HEK293T (cell line): Measurements from ENCODE around the gene EGFR.

ENCODE experiments used
- CTCF ChIA-PET: fragments of 350-600 bp; formaldehyde crosslinking; extraction: SDS; loops from one replicate; lab custom pipeline; 2021; ENCODE audit warnings: antibody characterized with exemption, inconsistent platforms; lab: Yijun Ruan, JAX
- POLR2A ChIA-PET: fragments of 350-600 bp; formaldehyde crosslinking; extraction: SDS; loops from one replicate; lab custom pipeline; 2020; ENCODE audit warnings: antibody characterized with exemption, inconsistent platforms; lab: Yijun Ruan, JAX
- DNase-seq: peaks from one replicate; pipeline ENCODE4 v3.0.0; 2012; ENCODE audit warnings: mixed read lengths; ENCODE audit errors: extremely low spot score
- ARNT ChIP-seq: fragments of 450-650 bp; IDR thresholded peaks from 2 replicates; pipeline ENCODE4 v1.6.1; 2017; ENCODE audit warnings: mild to moderate bottlenecking
- BHLHE40 ChIP-seq: fragments of 450-650 bp; IDR thresholded peaks from 2 replicates; pipeline ENCODE4 v1.6.1; 2016; ENCODE audit warnings: mild to moderate bottlenecking, moderate library complexity, borderline replicate concordance
- CTBP1 ChIP-seq: fragments of 450-650 bp; IDR thresholded peaks from 2 replicates; pipeline ENCODE4 v1.6.1; 2016; ENCODE audit warnings: borderline replicate concordance
- ELF4 ChIP-seq: fragments of 450-650 bp; IDR thresholded peaks from 2 replicates; pipeline ENCODE4 v1.6.1; 2017; ENCODE audit warnings: antibody characterized with exemption
- FOXA1 ChIP-seq: fragments of 450-650 bp; IDR thresholded peaks from 2 replicates; pipeline ENCODE4 v1.6.1; 2016; ENCODE audit warnings: mild to moderate bottlenecking
- FOXK2 ChIP-seq: fragments of 450-650 bp; IDR thresholded peaks from 2 replicates; pipeline ENCODE4 v1.6.1; 2016; ENCODE audit warnings: mild to moderate bottlenecking
- FOXM1 ChIP-seq: fragments of 450-650 bp; IDR thresholded peaks from 2 replicates; pipeline ENCODE4 v1.6.1; 2017; ENCODE audit warnings: mild to moderate bottlenecking, borderline replicate concordance
- HDGF ChIP-seq: fragments of 450-650 bp; IDR thresholded peaks from 2 replicates; pipeline ENCODE4 v1.6.1; 2017; ENCODE audit warnings: antibody characterized with exemption, borderline replicate concordance
- L3MBTL2 ChIP-seq: fragments of 450-650 bp; conservative IDR thresholded peaks from 2 replicates; pipeline ENCODE4 v1.6.1; 2016; ENCODE audit warnings: mild to moderate bottlenecking
- LEF1 ChIP-seq: fragments of 450-650 bp; IDR thresholded peaks from 2 replicates; pipeline ENCODE4 v1.6.1; 2017; ENCODE audit warnings: mild to moderate bottlenecking, borderline replicate concordance
- NFRKB ChIP-seq: fragments of 450-650 bp; IDR thresholded peaks from 2 replicates; pipeline ENCODE4 v1.6.1; 2016; ENCODE audit warnings: mild to moderate bottlenecking, moderate library complexity
- PKNOX1 ChIP-seq: fragments of 450-650 bp; IDR thresholded peaks from 2 replicates; pipeline ENCODE4 v1.6.1; 2016
- SP1 ChIP-seq: fragments of 450-650 bp; IDR thresholded peaks from 2 replicates; pipeline ENCODE4 v1.6.1; 2017
- SUZ12 ChIP-seq: fragments of 450-650 bp; IDR thresholded peaks from 2 replicates; pipeline ENCODE4 v1.6.1; 2016; ENCODE audit warnings: mild to moderate bottlenecking
- TARDBP ChIP-seq: fragments of 450-650 bp; IDR thresholded peaks from 2 replicates; pipeline ENCODE4 v1.6.1; 2016
- ZNF384 ChIP-seq: fragments of 450-650 bp; IDR thresholded peaks from 2 replicates; pipeline ENCODE4 v1.6.1; 2016

EGFR gene

DNA sequence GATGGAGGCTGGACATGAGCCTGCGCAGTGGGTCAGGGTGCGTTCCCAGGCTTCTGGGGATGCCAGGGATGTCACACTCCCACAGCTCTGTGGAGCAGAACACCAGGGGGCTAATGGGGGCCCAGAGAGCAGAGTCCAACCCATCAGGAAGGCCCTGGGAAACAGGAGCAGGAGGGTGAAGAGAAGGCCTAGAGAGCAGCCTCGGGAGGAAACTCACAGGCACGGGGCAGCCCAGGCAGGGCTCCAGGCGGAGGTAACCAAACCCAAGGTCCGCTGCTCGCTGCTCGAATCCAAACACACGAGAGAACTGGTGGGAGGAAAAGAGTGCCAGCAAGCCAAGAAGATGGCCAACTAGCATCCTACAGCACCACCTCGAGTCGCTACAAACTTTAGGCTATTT, 215.6 kb downstream of the EGFR start:
- TF ChIP-seq LEF1 (no peak), FOXA1 (no peak), FOXK2 (no peak), PKNOX1 (no peak), SUZ12 (no peak), HDGF (no peak), CTBP1 (no peak)
- DNase-seq: no peak
- ChIA-PET POLR2A (no interaction called here), CTCF (no interaction called here)

DNA sequence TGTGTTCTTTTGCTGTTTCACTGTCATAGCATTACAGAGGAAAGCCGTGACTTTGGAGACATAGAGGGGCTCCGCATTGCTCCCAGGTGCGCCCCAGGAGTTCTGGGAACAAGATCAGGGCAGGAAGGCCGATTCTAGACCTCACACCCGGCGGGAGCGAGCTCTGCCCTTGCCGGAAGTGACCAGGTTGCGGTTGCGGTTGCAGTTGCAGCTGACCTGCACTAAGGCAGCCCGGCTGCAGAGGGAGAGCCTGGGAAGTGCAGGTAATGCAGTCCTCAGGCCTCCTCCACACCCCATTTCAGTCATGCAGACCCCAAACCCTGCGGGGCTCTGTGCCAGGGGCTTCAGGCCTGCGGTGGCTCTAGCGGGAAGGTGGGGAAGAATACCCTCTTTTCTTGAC, 216.3 kb downstream of the EGFR start:
- ChIA-PET CTCF (no interaction called here), POLR2A (no interaction called here)
- no peak for TF ChIP-seq SUZ12
- TF ChIP-seq CTBP1: no peak
- no peak for TF ChIP-seq FOXM1
- TF ChIP-seq LEF1: no peak
- TF ChIP-seq PKNOX1: no peak
- no peak for DNase-seq

DNA sequence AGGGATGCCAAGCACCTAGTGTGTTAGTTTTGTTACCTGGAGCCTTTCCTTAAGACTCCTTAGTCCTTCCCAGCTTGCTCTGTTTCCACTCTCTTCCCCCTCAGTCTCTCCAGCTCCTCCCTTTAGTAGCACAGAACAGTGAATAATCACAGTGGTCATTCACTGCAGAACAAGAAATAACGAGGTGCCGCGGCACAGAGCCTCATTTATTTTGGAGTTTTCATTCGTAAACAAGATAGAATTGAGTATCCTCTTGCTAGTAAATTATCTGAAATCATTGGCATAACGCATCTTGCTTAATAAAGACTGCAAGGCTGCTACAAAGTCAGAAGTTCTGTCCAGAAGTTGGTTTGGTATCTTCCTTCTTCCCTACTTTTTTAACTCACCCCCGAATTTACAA, 217.0 kb downstream of the EGFR start:
- no peak for TF ChIP-seq FOXK2
- TF ChIP-seq ELF4: no peak
- TF ChIP-seq HDGF: no peak
- TF ChIP-seq FOXM1: no peak
- no peak for TF ChIP-seq LEF1
- no peak for TF ChIP-seq BHLHE40
- no peak for TF ChIP-seq ZNF384
- TF ChIP-seq FOXA1: no peak
- TF ChIP-seq L3MBTL2: no peak
- ChIA-PET CTCF (no interaction called here), POLR2A (no interaction called here)
- DNase-seq: no peak

DNA sequence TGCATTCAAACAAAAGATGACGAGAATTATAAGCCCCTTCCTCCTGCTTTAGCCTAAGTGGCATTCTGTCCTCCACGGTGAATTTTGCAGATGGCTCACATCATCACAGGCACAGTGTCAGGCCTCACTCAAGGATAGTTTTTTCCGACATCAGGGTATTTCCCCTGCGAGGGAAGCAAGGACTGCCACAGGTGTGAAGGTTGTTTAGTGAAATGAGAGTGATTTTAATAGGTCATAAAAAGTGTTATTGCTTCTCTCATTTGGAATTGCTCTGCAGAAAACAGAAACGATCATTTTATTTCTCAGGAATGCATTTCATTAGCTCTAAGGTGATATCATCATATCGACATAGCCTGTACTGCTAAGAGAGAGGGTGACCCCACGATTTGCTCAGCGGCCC, 217.7 kb downstream of the EGFR start:
- no peak for DNase-seq
- CTCF ChIA-PET: interaction anchor here (0.6 kb wide), 1 partner anchor 14 kb away, joined by 4 read pairs; no protein-coding TSS in a partner anchor
- TF ChIP-seq BHLHE40 (no peak), CTBP1 (no peak), FOXK2 (no peak), TARDBP (no peak), SP1 (no peak), PKNOX1 (no peak), FOXA1 (no peak), ZNF384 (no peak), L3MBTL2 (no peak), LEF1 (no peak), NFRKB (no peak), ARNT (no peak), FOXM1 (no peak), ELF4 (no peak), SUZ12 (no peak)
- POLR2A ChIA-PET: no interaction called here

DNA sequence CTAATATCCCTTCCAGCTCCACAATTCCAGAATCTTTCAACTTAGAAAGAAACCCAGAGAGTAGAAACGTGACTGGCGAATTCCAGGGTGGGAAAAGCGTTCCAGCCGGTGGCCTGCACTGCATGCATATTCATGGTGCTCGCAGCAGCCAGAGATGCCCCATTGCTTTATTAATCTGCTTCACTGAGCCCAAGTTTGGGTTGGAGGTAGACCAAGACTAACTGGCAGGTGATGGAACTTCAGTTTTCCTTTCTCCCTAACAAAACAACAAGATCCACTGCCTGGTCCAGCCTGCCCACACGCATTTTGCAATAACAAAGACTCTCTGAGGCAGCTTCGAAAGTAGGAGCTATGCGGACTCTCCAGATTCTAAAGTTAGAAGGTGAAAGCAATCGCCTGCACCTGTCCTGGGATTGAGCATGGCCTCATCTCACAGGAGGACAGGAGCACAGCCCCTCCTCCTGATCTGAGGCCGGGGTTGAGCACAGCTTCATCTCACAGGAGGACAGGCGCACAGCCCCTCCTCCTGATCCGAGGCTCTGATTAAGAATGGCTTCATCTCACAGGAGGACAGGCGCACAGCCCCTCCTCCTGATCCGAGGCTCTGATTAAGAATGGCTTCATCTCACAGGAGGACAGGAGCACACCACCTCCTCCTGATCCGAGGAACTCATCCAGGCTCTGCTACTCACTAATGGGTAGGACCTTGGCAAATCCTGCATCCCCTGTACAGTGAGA, 218.5 kb downstream of the EGFR start:
- POLR2A ChIA-PET: no interaction called here
- no peak for DNase-seq
- CTCF ChIA-PET: interaction anchor here (0.6 kb wide), 1 partner anchor 13 kb away, joined by 4 read pairs; no protein-coding TSS in a partner anchor
- TF ChIP-seq NFRKB: no peak
- no peak for TF ChIP-seq PKNOX1
- TF ChIP-seq SP1: no peak
- TF ChIP-seq FOXM1: no peak
- TF ChIP-seq FOXK2: no peak
- no peak for TF ChIP-seq ARNT
- TF ChIP-seq L3MBTL2: no peak
- no peak for TF ChIP-seq LEF1
- TF ChIP-seq ELF4: no peak
- TF ChIP-seq TARDBP: no peak
- TF ChIP-seq CTBP1: no peak
- no peak for TF ChIP-seq BHLHE40
- TF ChIP-seq HDGF: no peak
- TF ChIP-seq SUZ12: no peak
- TF ChIP-seq FOXA1: no peak
- no peak for TF ChIP-seq ZNF384

DNA sequence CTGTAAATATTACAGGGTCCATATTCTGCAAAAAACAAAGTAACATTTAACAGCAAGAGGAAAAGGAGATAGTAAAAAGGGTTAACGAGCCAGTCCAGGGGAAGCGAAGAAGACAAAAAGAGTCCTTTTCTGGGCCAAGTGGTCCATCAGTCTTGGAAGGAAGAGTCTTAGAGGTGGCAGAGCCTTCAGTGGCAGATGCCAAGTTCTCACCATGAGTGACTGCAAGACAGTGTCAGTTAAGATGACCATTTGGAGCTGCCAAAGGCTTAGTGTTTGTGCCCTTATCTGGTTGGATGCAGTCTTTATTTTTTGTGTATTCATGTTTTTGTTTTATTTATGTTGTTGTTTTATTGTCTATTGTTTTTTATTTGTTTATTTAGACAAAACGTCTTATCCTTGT, 220.6 kb downstream of the EGFR start:
- CTCF ChIA-PET: no interaction called here
- POLR2A ChIA-PET: no interaction called here
- TF ChIP-seq ELF4 (no peak), SP1 (no peak), NFRKB (no peak), L3MBTL2 (no peak), TARDBP (no peak), FOXM1 (no peak), FOXA1 (no peak), BHLHE40 (no peak), FOXK2 (no peak), ARNT (no peak), HDGF (no peak)
- no peak for DNase-seq
